ENCODE data around the gene PHRF1.

- TF ChIP-seq, protein P1, sequence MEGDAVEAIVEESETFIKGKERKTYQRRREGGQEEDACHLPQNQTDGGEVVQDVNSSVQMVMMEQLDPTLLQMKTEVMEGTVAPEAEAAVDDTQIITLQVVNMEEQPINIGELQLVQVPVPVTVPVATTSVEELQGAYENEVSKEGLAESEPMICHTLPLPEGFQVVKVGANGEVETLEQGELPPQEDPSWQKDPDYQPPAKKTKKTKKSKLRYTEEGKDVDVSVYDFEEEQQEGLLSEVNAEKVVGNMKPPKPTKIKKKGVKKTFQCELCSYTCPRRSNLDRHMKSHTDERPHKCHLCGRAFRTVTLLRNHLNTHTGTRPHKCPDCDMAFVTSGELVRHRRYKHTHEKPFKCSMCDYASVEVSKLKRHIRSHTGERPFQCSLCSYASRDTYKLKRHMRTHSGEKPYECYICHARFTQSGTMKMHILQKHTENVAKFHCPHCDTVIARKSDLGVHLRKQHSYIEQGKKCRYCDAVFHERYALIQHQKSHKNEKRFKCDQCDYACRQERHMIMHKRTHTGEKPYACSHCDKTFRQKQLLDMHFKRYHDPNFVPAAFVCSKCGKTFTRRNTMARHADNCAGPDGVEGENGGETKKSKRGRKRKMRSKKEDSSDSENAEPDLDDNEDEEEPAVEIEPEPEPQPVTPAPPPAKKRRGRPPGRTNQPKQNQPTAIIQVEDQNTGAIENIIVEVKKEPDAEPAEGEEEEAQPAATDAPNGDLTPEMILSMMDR (IDR thresholded peaks at IDR 0.05), result no peak
- TF ChIP-seq POLR2AphosphoS5 (IDR thresholded peaks at IDR 0.05), result no peak
These were observed 37.2 kb downstream of the PHRF1 start for GRCh38 chr11:613369-613968.

All from prostate gland (tissue), 2 donors.